Activated T-cell treated with anti-CD3 and anti-CD28 coated beads for 48 hours (primary cell): ENCODE data around the gene GPRIN2.
"Not testable (repeated sequence)": the region's sequence is repeated elsewhere in the genome, so short reads cannot be mapped to it uniquely, and the experiment has no call there.

Source experiments
- DNase-seq: peaks from one replicate; pipeline ENCODE4 v3.0.0-alpha.2; 2020; ENCODE audit warnings: low read depth

The GPRIN2 gene

GRCh38 chr10:46518028-46518725, 38.3 kb downstream of the GPRIN2 start:
- no peak for DNase-seq

GRCh38 chr10:46517541-46517940, 38.9 kb downstream of the GPRIN2 start:
- DNase-seq = no peak

- no peak for DNase-seq
These were observed 39.6 kb downstream of the GPRIN2 start for GRCh38 chr10:46516660-46517416.

- no peak for DNase-seq
These were observed 40.7 kb downstream of the GPRIN2 start for GRCh38 chr10:46515793-46516192.

- DNase-seq = no peak
These were observed 41.1 kb downstream of the GPRIN2 start for GRCh38 chr10:46515366-46515765.

- DNase-seq = no peak
These were observed 41.6 kb downstream of the GPRIN2 start for GRCh38 chr10:46514899-46515298.

- DNase-seq = no peak
These were observed 42.0 kb downstream of the GPRIN2 start for GRCh38 chr10:46514431-46514861.

- DNase-seq = not testable (repeated sequence)
These were observed 43.1 kb downstream of the GPRIN2 start for GRCh38 chr10:46513333-46513732.

GRCh38 chr10:46512725-46513124, 43.7 kb downstream of the GPRIN2 start:
- DNase-seq = not testable (repeated sequence)

- not testable (repeated sequence) for DNase-seq
These were observed 44.5 kb downstream of the GPRIN2 start for GRCh38 chr10:46512002-46512401.
